Measurements from ENCODE around the gene EVA1C. TPM values are rescaled to one million over a fixed set of nuclear protein-coding genes. Genes with fewer than 3 reads are reported as not detected.
"Not testable (repeated sequence)": the region's sequence is repeated elsewhere in the genome, so short reads cannot be mapped to it uniquely, and the experiment has no call there.

Gene EVA1C
- total RNA-seq, 4 donors from 2014 or later: 43.1 to 71.4 (median 51.1) TPM

DNA sequence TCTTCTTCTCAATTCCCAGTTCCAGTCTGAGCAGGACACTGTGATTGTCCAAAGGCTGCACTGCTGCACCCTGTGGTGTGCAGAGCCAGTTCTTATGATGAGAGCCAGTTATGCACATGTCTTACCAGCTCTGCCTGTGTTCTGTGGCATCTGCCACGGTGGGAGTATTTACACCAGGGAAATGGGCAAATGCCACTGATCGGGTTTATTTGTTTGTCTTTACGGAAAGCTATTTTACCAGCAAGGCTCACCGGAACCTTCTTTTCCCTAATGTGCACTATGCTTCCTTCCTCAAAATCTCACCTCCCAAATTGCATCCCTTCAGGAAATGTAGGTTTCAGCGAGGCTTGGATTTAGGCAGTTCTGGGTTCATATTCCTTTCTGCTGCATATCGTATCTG, 49.0 kb downstream of the EVA1C start:
- peaks cover 4 to 35% (median 16%) of the 10 kb centered on the region in 3 donors for H3K4me1 ChIP-seq
- TF ChIP-seq POLR2A (IDR thresholded peaks at IDR 0.05): no peak
- TF ChIP-seq, protein P1, sequence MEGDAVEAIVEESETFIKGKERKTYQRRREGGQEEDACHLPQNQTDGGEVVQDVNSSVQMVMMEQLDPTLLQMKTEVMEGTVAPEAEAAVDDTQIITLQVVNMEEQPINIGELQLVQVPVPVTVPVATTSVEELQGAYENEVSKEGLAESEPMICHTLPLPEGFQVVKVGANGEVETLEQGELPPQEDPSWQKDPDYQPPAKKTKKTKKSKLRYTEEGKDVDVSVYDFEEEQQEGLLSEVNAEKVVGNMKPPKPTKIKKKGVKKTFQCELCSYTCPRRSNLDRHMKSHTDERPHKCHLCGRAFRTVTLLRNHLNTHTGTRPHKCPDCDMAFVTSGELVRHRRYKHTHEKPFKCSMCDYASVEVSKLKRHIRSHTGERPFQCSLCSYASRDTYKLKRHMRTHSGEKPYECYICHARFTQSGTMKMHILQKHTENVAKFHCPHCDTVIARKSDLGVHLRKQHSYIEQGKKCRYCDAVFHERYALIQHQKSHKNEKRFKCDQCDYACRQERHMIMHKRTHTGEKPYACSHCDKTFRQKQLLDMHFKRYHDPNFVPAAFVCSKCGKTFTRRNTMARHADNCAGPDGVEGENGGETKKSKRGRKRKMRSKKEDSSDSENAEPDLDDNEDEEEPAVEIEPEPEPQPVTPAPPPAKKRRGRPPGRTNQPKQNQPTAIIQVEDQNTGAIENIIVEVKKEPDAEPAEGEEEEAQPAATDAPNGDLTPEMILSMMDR (IDR thresholded peaks at IDR 0.05): no peak

GRCh38 chr21:32462564-32462963, 50.1 kb downstream of the EVA1C start:
- H3K9me3 ChIP-seq, H3K27me3 ChIP-seq, H3K4me3 ChIP-seq, H3K27ac ChIP-seq, ATAC-seq: not testable (repeated sequence)
- Histone ChIP-seq H3K4me1 (peaks cover 0 to 25% (median 9%) of the 10 kb centered on the region in 3 donors), H3K36me3 (peaks cover 0 to 85% of the 10 kb centered on the region in 2 donors)
- WGBS, 2 donors (ENCODE audit: low coverage in 1 of 2): 95% methylated on average over 3 of the region's 3 CpGs

More for the DNA sequence above, 49.0 kb downstream of the EVA1C start:
- ATAC-seq: no peak
- no peak overlapping the region for H3K27ac ChIP-seq
- no peaks in the 10 kb centered on the region for H3K9me3 ChIP-seq
- no peak overlapping the region for H3K4me3 ChIP-seq
- H3K27me3 ChIP-seq: no peaks in the 10 kb centered on the region
- 95 to 96% methylated on average over 6 of the region's 6 CpGs for WGBS, 2 donors (ENCODE audit: low coverage in 1 of 2)
- H3K36me3 ChIP-seq: peaks cover 0 to 75% of the 10 kb centered on the region in 2 donors

DNA sequence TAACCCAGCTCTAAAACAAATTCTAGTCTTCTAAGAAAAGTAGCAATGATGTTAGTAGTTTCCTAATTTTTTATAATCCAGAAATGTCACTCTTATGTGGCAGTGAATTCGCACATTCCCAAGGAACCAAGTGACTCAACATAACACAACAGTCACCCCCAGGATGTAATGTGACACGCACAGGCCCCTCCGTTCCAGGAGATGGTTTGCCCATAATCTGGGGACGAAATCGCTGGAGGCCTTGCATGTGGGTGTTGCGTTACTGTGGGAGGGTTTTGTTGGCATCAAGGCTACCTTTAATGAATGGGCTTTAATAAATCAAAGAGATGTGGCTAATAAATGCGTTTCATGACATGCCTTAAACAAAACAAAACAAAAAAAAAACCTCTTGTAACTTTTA, 50.9 kb downstream of the EVA1C start:
- peaks cover 0 to 87% of the 10 kb centered on the region in 2 donors for H3K36me3 ChIP-seq
- 70 to 100% methylated on average over 2 to 7 of the region's 7 CpGs for WGBS, 2 donors (ENCODE audit: low coverage in 1 of 2)
- no peaks in the 10 kb centered on the region for H3K9me3 ChIP-seq
- TF ChIP-seq, protein P1 (IDR thresholded peaks at IDR 0.05): no peak
- TF ChIP-seq POLR2AphosphoS5 (IDR thresholded peaks at IDR 0.05) (no peak), EP300 (IDR thresholded peaks at IDR 0.05) (no peak), POLR2A (IDR thresholded peaks at IDR 0.05) (no peak)
- H3K27me3 ChIP-seq: no peaks in the 10 kb centered on the region
- peaks cover 0 to 17% (median 5%) of the 10 kb centered on the region in 3 donors for H3K4me1 ChIP-seq
- ATAC-seq: no peak
- H3K27ac ChIP-seq: peak overlapping the region in 2 of 4 donors; percentile 50 to 71
- H3K4me3 ChIP-seq: no peak overlapping the region

DNA sequence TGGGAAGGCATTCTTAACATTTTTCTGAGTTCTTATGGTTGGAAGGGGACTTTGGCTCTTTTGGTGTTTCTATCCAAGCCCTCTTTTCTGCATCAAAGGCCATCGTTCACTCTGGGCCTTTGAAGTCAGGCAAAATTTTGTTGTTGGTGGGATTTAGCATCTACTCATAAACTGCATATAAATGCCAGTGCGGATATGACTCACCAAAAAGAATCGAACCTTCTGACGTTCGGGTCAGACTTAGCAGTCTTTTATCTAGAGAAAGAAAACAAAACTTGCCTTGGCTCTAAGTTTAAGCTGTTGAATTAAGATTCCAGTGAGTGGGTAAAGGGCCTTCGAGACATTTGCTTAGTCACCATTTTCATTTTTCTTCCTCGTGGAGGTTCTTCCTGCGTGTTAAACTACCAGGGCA, 51.4 kb downstream of the EVA1C start:
- no peak for TF ChIP-seq EP300 (IDR thresholded peaks at IDR 0.05)
- peak; percentile 41 for TF ChIP-seq POLR2AphosphoS5 (IDR thresholded peaks at IDR 0.05)

GRCh38 chr21:32467291-32467690, 54.8 kb downstream of the EVA1C start:
- TF ChIP-seq POLR2AphosphoS5 (IDR thresholded peaks at IDR 0.05) (no peak), EP300 (IDR thresholded peaks at IDR 0.05) (no peak), POLR2A (IDR thresholded peaks at IDR 0.05) (no peak)
- TF ChIP-seq, protein P1 (IDR thresholded peaks at IDR 0.05): no peak
- H3K27me3 ChIP-seq: no peaks in the 10 kb centered on the region
- H3K36me3 ChIP-seq: peaks cover 0 to 88% of the 10 kb centered on the region in 2 donors
- no peak overlapping the region for H3K27ac ChIP-seq
- WGBS, 2 donors (ENCODE audit: low coverage in 1 of 2): 67 to 85% methylated on average over 1 to 3 of the region's 4 CpGs
- ATAC-seq: no peak
- peaks cover 0 to 13% (median 5%) of the 10 kb centered on the region in 3 donors for H3K4me1 ChIP-seq
- H3K9me3 ChIP-seq: no peaks in the 10 kb centered on the region
- H3K4me3 ChIP-seq: no peak overlapping the region

More for the DNA sequence above, 51.4 kb downstream of the EVA1C start:
- Histone ChIP-seq H3K27ac (peak overlapping the region in 3 of 4 donors; percentile 50 to 71 (median 51)), H3K4me1 (peaks cover 0 to 13% (median 5%) of the 10 kb centered on the region in 3 donors), H3K36me3 (peaks cover 0 to 87% of the 10 kb centered on the region in 2 donors), H3K9me3 (no peaks in the 10 kb centered on the region), H3K27me3 (no peaks in the 10 kb centered on the region), H3K4me3 (no peak overlapping the region)
- no peak for ATAC-seq
- WGBS, 2 donors (ENCODE audit: low coverage in 1 of 2): 47 to 65% methylated on average over 3 to 8 of the region's 8 CpGs

- no peak overlapping the region for H3K27ac ChIP-seq
- H3K36me3 ChIP-seq: peaks cover 0 to 95% of the 10 kb centered on the region in 2 donors
- no peaks in the 10 kb centered on the region for H3K9me3 ChIP-seq
- 75 to 90% methylated on average over 4 to 5 of the region's 6 CpGs for WGBS, 2 donors (ENCODE audit: low coverage in 1 of 2)
- no peaks in the 10 kb centered on the region for H3K27me3 ChIP-seq
- H3K4me1 ChIP-seq: peaks cover 0 to 11% (median 2%) of the 10 kb centered on the region in 3 donors
- no peak for ATAC-seq
- no peak for TF ChIP-seq POLR2A (IDR thresholded peaks at IDR 0.05)
- TF ChIP-seq EP300 (IDR thresholded peaks at IDR 0.05): no peak
- no peak overlapping the region for H3K4me3 ChIP-seq
These were observed 56.2 kb downstream of the EVA1C start for GRCh38 chr21:32468681-32469111.

All from gastroesophageal sphincter (tissue), 4 donors.